ENCODE results near the gene CTBP2.

DNA sequence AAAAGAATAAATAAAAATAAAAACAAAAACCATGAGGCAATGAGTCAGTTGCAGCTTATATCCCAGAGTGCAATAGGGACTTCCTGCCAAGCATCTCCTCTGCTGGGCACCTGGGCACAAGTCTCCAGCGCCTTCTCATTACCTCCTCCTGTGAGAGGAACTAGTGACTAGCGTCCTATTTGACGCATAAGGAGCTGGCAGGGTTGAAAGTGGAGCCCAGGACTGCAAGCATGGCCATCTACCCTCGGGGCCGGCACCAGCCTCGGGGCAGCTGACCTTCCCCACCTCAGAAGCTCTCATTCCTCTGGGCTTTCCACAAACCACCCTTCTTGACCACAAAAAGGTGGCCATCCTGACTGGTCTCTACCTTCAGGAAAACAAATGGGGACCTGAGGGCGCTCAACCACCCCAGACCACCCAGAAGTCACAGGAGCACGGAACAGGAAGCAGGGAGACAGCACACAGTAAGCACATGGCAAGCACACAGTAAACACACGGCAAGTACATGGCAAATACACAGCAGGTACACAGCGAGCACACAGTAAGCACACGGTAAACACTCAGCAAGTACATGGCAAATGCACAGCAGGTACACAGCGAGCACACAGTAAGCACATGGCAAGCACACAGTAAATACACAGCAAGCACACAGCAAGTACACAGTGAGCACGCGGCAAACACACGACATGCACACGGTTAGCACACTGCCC lies 19.1 kb downstream of the CTBP2 start:
- TF ChIP-seq, protein P1, sequence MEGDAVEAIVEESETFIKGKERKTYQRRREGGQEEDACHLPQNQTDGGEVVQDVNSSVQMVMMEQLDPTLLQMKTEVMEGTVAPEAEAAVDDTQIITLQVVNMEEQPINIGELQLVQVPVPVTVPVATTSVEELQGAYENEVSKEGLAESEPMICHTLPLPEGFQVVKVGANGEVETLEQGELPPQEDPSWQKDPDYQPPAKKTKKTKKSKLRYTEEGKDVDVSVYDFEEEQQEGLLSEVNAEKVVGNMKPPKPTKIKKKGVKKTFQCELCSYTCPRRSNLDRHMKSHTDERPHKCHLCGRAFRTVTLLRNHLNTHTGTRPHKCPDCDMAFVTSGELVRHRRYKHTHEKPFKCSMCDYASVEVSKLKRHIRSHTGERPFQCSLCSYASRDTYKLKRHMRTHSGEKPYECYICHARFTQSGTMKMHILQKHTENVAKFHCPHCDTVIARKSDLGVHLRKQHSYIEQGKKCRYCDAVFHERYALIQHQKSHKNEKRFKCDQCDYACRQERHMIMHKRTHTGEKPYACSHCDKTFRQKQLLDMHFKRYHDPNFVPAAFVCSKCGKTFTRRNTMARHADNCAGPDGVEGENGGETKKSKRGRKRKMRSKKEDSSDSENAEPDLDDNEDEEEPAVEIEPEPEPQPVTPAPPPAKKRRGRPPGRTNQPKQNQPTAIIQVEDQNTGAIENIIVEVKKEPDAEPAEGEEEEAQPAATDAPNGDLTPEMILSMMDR (optimal IDR thresholded peaks at IDR 0.05 in 1 of 3, IDR thresholded peaks at IDR 0.05 in 1 of 3, conservative IDR thresholded peaks at IDR 0.05 in 1 of 3; ENCODE audit: extremely low read depth in 1 of 3, insufficient read depth in 2 of 3, low read length in 3 of 3) = no peak
- no peak for TF ChIP-seq EZH2 (IDR thresholded peaks at IDR 0.05; ENCODE audit: low read length)

All from keratinocyte (primary cell).